Measurements from ENCODE around the gene STK38. TPM values are rescaled to one million over a fixed set of nuclear protein-coding genes. Genes with fewer than 3 reads are reported as not detected.

STK38 gene
- total and polyA plus RNA-seq, 2 of the 13 experiments (the other 11 are each of a cell fraction or from before 2014, with no cell fraction given) = 10.3 to 20.7 TPM

- TF ChIP-seq ZNF646 (CRISPR knock-in tag; IDR thresholded peaks at IDR 0.05) (peak; percentile 93), THAP9 (CRISPR knock-in tag; IDR thresholded peaks at IDR 0.05; ENCODE audit: borderline replicate concordance) (no peak), RFXANK (CRISPR knock-in tag; IDR thresholded peaks at IDR 0.05) (no peak), HMGA1 (CRISPR knock-in tag; conservative IDR thresholded peaks at IDR 0.05) (no peak), U2AF2 (IDR thresholded peaks at IDR 0.05; ENCODE audit: low read depth, low read length) (no peak), IKZF4 (CRISPR knock-in tag; IDR thresholded peaks at IDR 0.05; ENCODE audit: borderline replicate concordance, low read depth, not compliant biosample characterization) (no peak), MAX (IDR thresholded peaks at IDR 0.05) (no peak), ZBTB33 (CRISPR knock-in tag; IDR thresholded peaks at IDR 0.05) (no peak), ZNF839 (CRISPR knock-in tag; IDR thresholded peaks at IDR 0.05; ENCODE audit: borderline replicate concordance) (no peak), GATA4 (IDR thresholded peaks at IDR 0.05; ENCODE audit: borderline replicate concordance, low read depth) (no peak), NRL (CRISPR knock-in tag; IDR thresholded peaks at IDR 0.05; ENCODE audit: borderline replicate concordance) (no peak), ZNF670 (CRISPR knock-in tag; IDR thresholded peaks at IDR 0.05; ENCODE audit: borderline replicate concordance) (no peak), EP300 (IDR thresholded peaks at IDR 0.05; ENCODE audit: low read depth in 2 of 2, low read length in 2 of 2) (peak in 1 of 2 experiments; percentile 78; a peak in 2 of 4 replicates), EP300 (CRISPR knock-in tag; IDR thresholded peaks at IDR 0.05; ENCODE audit: borderline replicate concordance) (peak; percentile 34; the same call in 1 of the 2 replicates), SOX5 (CRISPR knock-in tag; IDR thresholded peaks at IDR 0.05; ENCODE audit: borderline replicate concordance) (peak; percentile 87), SAP130 (CRISPR knock-in tag; IDR thresholded peaks at IDR 0.05; ENCODE audit: low read depth) (peak; percentile 40), ZNF121 (CRISPR knock-in tag; IDR thresholded peaks at IDR 0.05) (no peak), BATF2 (CRISPR knock-in tag; IDR thresholded peaks at IDR 0.05) (no peak), ZMAT3 (CRISPR knock-in tag; conservative IDR thresholded peaks at IDR 0.05) (no peak)
These were observed 53.4 kb downstream of the STK38 start (continued) for GRCh38 chr6:36493859-36494258.
